Activated T-helper 1 cell treated with anti-CD3 and anti-CD28 coated beads, Interleukin-12 subunit alpha, Interleukin-12 subunit beta, Interleukin-2, Interleukin-4 antibody, amounts not matched to agents 30 ng/mL and 10 ng/mL and 1 ng/mL, durations not matched to agents 14 hours and 24 hours and 36 hours (primary cell): ENCODE results near the gene FOXA3. TPM values are rescaled to one million over a fixed set of nuclear protein-coding genes. Genes with fewer than 3 reads are reported as not detected.
"Not testable (repeated sequence)": the region's sequence is repeated elsewhere in the genome, so short reads cannot be mapped to it uniquely, and the experiment has no call there.

ENCODE experiments used
- DNase-seq: peaks from one replicate; pipeline ENCODE4 v3.0.0; 2021; ENCODE audit warnings: low spot score
- H3K27ac Mint-ChIP-seq: one replicate; pipeline ENCODE4 v1.8.0; 2021; ENCODE audit warnings: mild to moderate bottlenecking, mixed read lengths
- H3K27me3 Mint-ChIP-seq: one replicate; pipeline ENCODE4 v1.8.0; 2022; ENCODE audit warnings: mild to moderate bottlenecking, moderate library complexity, mixed read lengths; ENCODE audit not compliant: insufficient read depth
- H3K36me3 Mint-ChIP-seq: one replicate; pipeline ENCODE4 v1.8.0; 2021; ENCODE audit warnings: low read depth, mixed read lengths
- H3K4me1 Mint-ChIP-seq: one replicate; pipeline ENCODE4 v1.8.0; 2021; ENCODE audit warnings: low read depth, mixed read lengths
- H3K4me3 Mint-ChIP-seq: one replicate; pipeline ENCODE4 v1.8.0; 2021; ENCODE audit warnings: mild to moderate bottlenecking, moderate library complexity, mixed read lengths
- H3K9me3 Mint-ChIP-seq: one replicate; pipeline ENCODE4 v1.8.0; 2021; ENCODE audit warnings: mixed read lengths
- intact Hi-C: fragments of 100-400 bp; cut with micrococcal nuclease; formaldehyde crosslinking; loops from one replicate; pipeline ENCODE4 v1.15.1; 2024
- total RNA-seq: library from RNA; stranded (reverse); gene quantifications from 2 replicates; pipeline ENCODE4 v1.2.3, GENCODE V29; 2022

FOXA3 gene
- total RNA-seq, 1 donor from 2014 or later, result 0.34 TPM

DNA sequence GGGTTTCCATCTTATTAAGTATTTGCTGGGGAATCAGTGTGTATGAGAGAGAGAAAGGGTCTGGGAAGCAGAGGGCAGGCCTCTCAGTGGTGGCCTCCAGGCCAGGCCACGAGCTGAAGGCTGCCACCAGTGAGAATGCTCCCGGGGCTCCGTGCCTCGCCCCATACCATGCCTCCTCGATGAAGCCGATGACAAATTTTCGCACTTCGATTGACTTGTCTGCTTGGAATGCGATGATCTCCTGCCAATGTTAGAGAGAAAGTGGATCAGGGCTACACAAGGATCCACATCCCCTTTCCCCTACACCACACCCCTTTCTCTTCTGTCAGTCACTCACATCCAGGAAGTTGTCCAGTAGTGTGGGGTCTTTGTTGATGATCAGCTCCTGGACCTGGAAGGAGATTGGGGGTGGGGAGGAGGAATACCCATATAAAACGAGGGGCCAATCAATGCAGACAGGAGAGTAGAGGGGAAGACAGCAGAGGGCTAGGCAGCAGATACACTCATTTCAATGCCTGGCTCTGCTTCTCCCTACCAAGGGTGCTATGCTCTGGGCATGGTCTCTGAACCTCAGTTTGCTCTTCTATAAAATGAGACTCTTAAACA lies 11.9 kb upstream of the FOXA3 start:
- no peaks in the 10 kb centered on the region for H3K4me1 Mint-ChIP-seq
- H3K9me3 Mint-ChIP-seq, result no peaks in the 10 kb centered on the region
- H3K36me3 Mint-ChIP-seq, result peaks cover 36% of the 10 kb centered on the region
- H3K27me3 Mint-ChIP-seq, result no peaks in the 10 kb centered on the region
- intact Hi-C loops, result no loop called here
- H3K4me3 Mint-ChIP-seq, result no peak overlapping the region
- DNase-seq, result no peak
- no peak overlapping the region for H3K27ac Mint-ChIP-seq

DNA sequence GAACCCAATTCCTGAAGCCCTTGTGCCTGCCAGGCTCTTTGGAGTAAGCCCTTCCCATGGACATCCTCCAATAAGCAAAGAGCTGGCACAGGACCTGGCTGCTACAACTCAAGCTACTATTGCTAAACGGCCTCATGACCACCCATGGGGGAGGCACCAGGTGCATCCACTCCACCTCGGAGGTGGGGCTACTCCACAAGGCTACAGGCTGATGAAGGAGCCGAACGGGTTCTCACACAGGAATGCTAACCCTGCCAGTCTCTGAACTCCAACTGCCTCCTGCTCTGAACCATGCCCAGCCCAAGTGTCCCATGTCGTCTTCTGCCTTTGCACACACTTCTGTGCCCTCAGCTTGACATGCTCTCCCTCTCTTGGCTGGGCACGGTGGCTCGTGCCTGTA lies 11.1 kb upstream of the FOXA3 start:
- peaks cover 29% of the 10 kb centered on the region for H3K36me3 Mint-ChIP-seq
- H3K27me3 Mint-ChIP-seq, result no peaks in the 10 kb centered on the region
- H3K4me1 Mint-ChIP-seq, result peaks cover under 1% of the 10 kb centered on the region
- intact Hi-C loops, result no loop called here
- no peaks in the 10 kb centered on the region for H3K9me3 Mint-ChIP-seq
- no peak for DNase-seq
- no peak overlapping the region for H3K27ac Mint-ChIP-seq
- no peak overlapping the region for H3K4me3 Mint-ChIP-seq

DNA sequence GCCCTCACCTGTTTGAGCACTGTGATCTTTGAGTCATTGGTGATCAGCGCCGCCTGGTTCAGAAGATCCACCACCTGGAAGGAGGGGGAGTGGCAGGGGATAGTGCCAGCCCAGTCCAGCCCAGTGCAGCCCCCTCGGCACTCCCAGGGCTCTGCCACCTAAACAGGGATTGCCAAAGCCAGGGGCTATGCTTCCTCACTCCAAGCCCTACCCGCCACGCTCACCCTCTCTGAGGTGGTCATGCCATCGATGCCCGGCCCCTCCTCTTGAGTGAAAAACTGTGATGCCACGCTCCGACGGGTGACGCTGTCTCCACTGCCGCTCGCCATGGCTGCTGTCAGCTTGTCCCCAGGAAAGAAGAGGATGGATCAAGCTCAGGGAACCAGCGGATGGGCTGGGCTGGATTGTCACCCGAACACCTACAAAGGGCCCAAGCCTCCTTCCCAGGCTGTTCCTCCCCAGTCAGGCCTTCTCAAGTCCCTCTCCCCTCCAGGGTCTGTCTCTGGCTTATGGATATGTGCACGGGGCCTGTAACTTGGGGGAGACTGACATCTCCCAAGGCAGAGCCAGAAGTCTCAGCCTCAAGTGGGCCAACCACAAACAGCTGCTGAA lies 9.9 kb upstream of the FOXA3 start:
- no peak overlapping the region for H3K27ac Mint-ChIP-seq
- peaks cover 5% of the 10 kb centered on the region for H3K4me1 Mint-ChIP-seq
- no peaks in the 10 kb centered on the region for H3K9me3 Mint-ChIP-seq
- no peak overlapping the region for H3K4me3 Mint-ChIP-seq
- DNase-seq, result no peak
- peaks cover 31% of the 10 kb centered on the region for H3K36me3 Mint-ChIP-seq
- no peaks in the 10 kb centered on the region for H3K27me3 Mint-ChIP-seq
- intact Hi-C loops, result no loop called here

DNA sequence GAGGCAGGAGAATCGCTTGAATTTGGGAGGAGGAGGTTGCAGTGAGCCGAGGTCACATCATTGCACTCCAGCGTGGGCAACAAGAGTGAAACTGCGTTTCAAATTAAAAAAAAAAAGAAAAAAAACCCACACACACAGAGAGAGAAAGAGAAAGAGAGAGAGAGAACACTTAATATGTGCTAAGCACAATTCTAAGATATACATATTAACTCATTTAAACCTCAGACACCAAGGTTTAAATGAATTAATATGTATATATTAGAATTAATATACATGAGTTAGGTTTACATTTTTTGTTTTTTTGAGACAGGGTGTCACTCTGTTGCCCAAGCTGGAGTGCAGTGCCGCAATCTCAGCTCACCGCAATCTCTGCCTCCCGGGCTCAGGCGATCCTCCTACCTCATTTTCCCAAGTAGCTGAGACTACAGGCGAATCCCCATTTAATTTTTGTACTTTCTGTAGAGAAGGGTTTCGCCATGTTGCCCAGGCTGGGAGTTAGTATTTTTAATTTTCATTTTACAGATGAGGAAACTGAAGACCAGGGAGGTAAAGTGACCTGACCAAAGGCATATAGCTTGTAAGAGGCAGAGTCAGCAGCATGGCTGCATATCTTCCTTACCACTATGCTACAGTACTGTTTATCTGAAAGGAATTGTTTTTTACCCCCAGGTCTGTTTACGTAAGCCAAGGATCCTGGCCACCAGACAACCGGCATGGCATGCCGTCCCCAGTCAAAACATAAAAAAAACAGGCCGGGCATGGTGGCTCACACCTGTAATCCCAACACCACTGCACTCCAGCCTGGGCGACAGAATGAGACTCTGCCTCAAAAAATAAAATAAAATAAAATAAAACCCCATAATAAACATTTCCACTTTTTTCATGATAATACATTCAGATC lies 3.5 kb upstream of the FOXA3 start:
- DNase-seq, result no peak
- Mint-ChIP-seq H3K27ac (no peak overlapping the region), H3K4me3 (peak overlapping the region; percentile 94), H3K4me1 (peaks cover 29% of the 10 kb centered on the region), H3K36me3 (peaks cover 14% of the 10 kb centered on the region), H3K9me3 (no peaks in the 10 kb centered on the region), H3K27me3 (peaks cover 24% of the 10 kb centered on the region)
- intact Hi-C loops, result loop anchor here (5.0 kb wide), 2 partner anchors 157 to 487 kb away; partner anchors contain the start of gene PPP5C

GRCh38 chr19:45862271-45862563 lies 1.9 kb upstream of the FOXA3 start:
- Mint-ChIP-seq H3K9me3 (no peaks in the 10 kb centered on the region), H3K4me1 (peaks cover 29% of the 10 kb centered on the region), H3K36me3 (peaks cover 13% of the 10 kb centered on the region), H3K4me3 (peak overlapping the region; percentile 94), H3K27me3 (peaks cover 31% of the 10 kb centered on the region), H3K27ac (peak overlapping the region; percentile 95)
- intact Hi-C loops, result loop anchor here (1.0 to 5.0 kb wide), 4 partner anchors 45 to 485 kb away; partner anchors contain the start of gene PPP5C
- no peak for DNase-seq

- Mint-ChIP-seq H3K4me1 (peaks cover 29% of the 10 kb centered on the region), H3K27ac (peak within 1 kb of the TSS; percentile 95)
Measured at GRCh38 chr19:45862564-45863334, 1.4 kb upstream of the FOXA3 start, which contains the start of gene SYMPK. Gene SYMPK (minus strand): TSS chr19:45863147. CDS start chr19:45854495, 8,652 bp downstream.

DNA sequence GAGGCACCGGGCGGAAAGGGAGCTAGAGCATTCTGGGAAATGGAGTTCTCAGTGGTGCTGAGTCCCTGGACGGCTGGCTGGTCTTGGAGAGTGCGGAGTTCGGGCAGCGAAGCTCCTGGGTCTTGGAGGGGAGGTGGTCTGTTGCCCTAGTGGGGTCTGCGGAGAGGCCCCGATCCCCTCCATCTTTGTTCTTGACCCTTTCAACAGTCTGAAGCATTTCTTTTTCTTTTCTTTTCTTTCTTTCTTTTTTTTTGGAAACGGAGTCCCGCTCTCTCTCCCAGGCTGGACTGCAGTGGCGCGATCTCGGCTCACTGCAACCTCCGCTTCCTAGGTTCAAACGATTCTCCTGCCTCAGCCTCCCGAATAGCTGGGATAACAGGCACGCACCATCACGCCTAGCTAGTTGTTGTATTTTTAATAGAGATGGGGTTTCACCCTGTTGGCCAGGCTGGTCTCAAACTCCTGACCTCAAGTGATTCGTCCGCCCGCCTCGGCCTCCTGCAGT lies 739 bp upstream of the FOXA3 start:
- intact Hi-C loops, result loop anchor here (1.0 to 5.0 kb wide), 14 partner anchors 13 to 973 kb away; partner anchors contain the start of genes CCDC61, FBXO46, IRF2BP1 and MYPOP
- DNase-seq, result no peak

More at GRCh38 chr19:45862564-45863334, 1.4 kb upstream of the FOXA3 start, which contains the start of gene SYMPK:
- peak; percentile 99 for DNase-seq
- H3K27me3 Mint-ChIP-seq, result peaks cover 31% of the 10 kb centered on the region
- no peaks in the 10 kb centered on the region for H3K9me3 Mint-ChIP-seq
- H3K4me3 Mint-ChIP-seq, result peak within 1 kb of the TSS; percentile 94
- intact Hi-C loops, result loop anchor here (1.0 to 5.0 kb wide), 15 partner anchors 14 to 972 kb away; partner anchors contain the start of genes CCDC61, FBXO46, IRF2BP1 and MYPOP
- H3K36me3 Mint-ChIP-seq, result peaks cover 13% of the 10 kb centered on the region

DNA sequence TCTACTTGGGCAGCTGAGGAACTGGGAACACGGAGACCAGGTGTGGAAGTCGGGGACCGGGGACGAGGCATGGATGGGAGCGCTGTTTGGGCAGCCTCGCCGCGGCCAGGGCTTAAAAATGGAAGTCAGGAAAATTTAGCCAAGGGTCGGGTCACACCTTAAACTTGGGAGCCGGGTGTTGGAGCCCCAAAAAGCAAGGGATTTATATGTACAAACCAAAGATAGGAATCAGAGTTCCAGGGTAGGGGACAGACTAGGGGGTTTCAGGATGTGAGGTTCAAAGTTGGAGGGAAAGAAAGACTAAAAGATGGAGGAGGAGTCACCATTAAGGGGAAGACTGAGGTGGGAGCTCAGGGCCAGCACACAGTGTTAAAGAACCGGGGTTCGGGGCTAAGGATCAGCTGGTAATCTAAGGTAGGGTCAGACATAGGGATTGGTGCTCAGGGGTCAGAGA lies 530 bp downstream of the FOXA3 start:
- peaks cover 5% of the 10 kb centered on the region for H3K36me3 Mint-ChIP-seq
- intact Hi-C loops, result loop anchor here (5.0 kb wide), 2 partner anchors 153 to 483 kb away; partner anchors contain the start of gene PPP5C
- H3K27me3 Mint-ChIP-seq, result peaks cover 34% of the 10 kb centered on the region
- peaks cover 24% of the 10 kb centered on the region for H3K4me1 Mint-ChIP-seq
- peak overlapping the region; percentile 48 for H3K27ac Mint-ChIP-seq
- H3K9me3 Mint-ChIP-seq, result no peaks in the 10 kb centered on the region
- no peak for DNase-seq
- peak overlapping the region; percentile 69 for H3K4me3 Mint-ChIP-seq

More for the DNA sequence above, 739 bp upstream of the FOXA3 start:
- peaks cover 34% of the 10 kb centered on the region for H3K27me3 Mint-ChIP-seq
- H3K9me3 Mint-ChIP-seq, result no peaks in the 10 kb centered on the region
- peak overlapping the region; percentile 95 for H3K27ac Mint-ChIP-seq
- H3K36me3 Mint-ChIP-seq, result peaks cover 9% of the 10 kb centered on the region
- H3K4me3 Mint-ChIP-seq, result peak overlapping the region; percentile 94
- H3K4me1 Mint-ChIP-seq, result peaks cover 25% of the 10 kb centered on the region

- DNase-seq, result no peak
- Mint-ChIP-seq H3K36me3 (peaks cover 3% of the 10 kb centered on the region), H3K9me3 (no peaks in the 10 kb centered on the region), H3K4me3 (no peak overlapping the region), H3K27me3 (peaks cover 34% of the 10 kb centered on the region), H3K4me1 (peaks cover 24% of the 10 kb centered on the region), H3K27ac (no peak overlapping the region)
- intact Hi-C loops, result no loop called here
Measured at GRCh38 chr19:45865269-45865948, 1.3 kb downstream of the FOXA3 start.

- Mint-ChIP-seq H3K4me1 (peaks cover 24% of the 10 kb centered on the region), H3K36me3 (no peaks in the 10 kb centered on the region), H3K9me3 (no peaks in the 10 kb centered on the region), H3K27me3 (peaks cover 36% of the 10 kb centered on the region), H3K4me3 (no peak overlapping the region), H3K27ac (no peak overlapping the region)
- intact Hi-C loops, result no loop called here
- no peak for DNase-seq
Measured at GRCh38 chr19:45866400-45867176, 2.5 kb downstream of the FOXA3 start.

DNA sequence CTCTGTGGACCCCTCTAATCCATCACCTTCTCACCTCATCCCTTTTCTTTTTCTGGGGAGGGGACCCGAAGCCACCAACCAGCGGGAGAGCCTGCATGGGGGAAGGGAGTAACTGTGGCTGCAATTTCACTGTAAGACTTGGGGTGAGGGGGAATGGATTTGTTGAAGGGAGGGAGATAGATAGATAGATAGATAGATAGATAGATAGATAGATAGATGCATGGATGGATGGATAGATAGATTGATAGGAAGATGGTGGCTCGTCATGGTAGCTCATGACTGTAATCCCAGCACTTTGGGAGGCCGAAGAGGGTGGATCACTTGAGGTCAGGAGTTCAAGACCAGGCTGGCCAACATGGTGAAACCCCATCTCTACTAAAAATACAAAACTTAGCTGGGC lies 3.1 kb downstream of the FOXA3 start:
- intact Hi-C loops, H3K36me3 Mint-ChIP-seq, H3K9me3 Mint-ChIP-seq, DNase-seq, H3K4me3 Mint-ChIP-seq, H3K27ac Mint-ChIP-seq: not testable (repeated sequence)
- H3K27me3 Mint-ChIP-seq, result peaks cover 36% of the 10 kb centered on the region
- peaks cover 19% of the 10 kb centered on the region for H3K4me1 Mint-ChIP-seq
